ENCODE data around the gene ZNF445.
A peak's percentile ranks its signal among the peaks of the same experiment; 100 is the strongest.
"Not testable (repeated sequence)": the region's sequence is repeated elsewhere in the genome, so short reads cannot be mapped to it uniquely, and the experiment has no call there.

Gene ZNF445

GRCh38 chr3:44476181-44476611 lies 1.3 kb downstream of the ZNF445 start:
- no peak for DNase-seq (ENCODE audit: low read depth)

GRCh38 chr3:44474886-44475285 lies 2.6 kb downstream of the ZNF445 start:
- not testable (repeated sequence) for DNase-seq (ENCODE audit: low read depth)

GRCh38 chr3:44470430-44470829 lies 7.0 kb downstream of the ZNF445 start:
- DNase-seq (ENCODE audit: low read depth), result no peak

- DNase-seq (ENCODE audit: low read depth), result no peak
Observed at GRCh38 chr3:44469914-44470313, 7.6 kb downstream of the ZNF445 start.

- DNase-seq (ENCODE audit: low read depth), result no peak
Observed at GRCh38 chr3:44468572-44469520, 8.6 kb downstream of the ZNF445 start.

- DNase-seq (ENCODE audit: low read depth), result not testable (repeated sequence)
Observed at GRCh38 chr3:44468099-44468537, 9.4 kb downstream of the ZNF445 start.

- no peak for DNase-seq (ENCODE audit: low read depth)
Observed at GRCh38 chr3:44467241-44467640, 10.2 kb downstream of the ZNF445 start.

- DNase-seq (ENCODE audit: low read depth), result not testable (repeated sequence)
Observed at GRCh38 chr3:44464920-44465319, 12.6 kb downstream of the ZNF445 start.

GRCh38 chr3:44464509-44464908 lies 13.0 kb downstream of the ZNF445 start:
- no peak for DNase-seq (ENCODE audit: low read depth)

GRCh38 chr3:44460050-44460449 lies 17.4 kb downstream of the ZNF445 start:
- DNase-seq (ENCODE audit: low read depth), result not testable (repeated sequence)

- no peak for DNase-seq (ENCODE audit: low read depth)
Observed at GRCh38 chr3:44455318-44455717, 22.2 kb downstream of the ZNF445 start.

- no peak for DNase-seq (ENCODE audit: low read depth)
Observed at GRCh38 chr3:44454258-44454657, 23.2 kb downstream of the ZNF445 start.

- no peak for DNase-seq (ENCODE audit: low read depth)
Observed at GRCh38 chr3:44451441-44451840, 26.0 kb downstream of the ZNF445 start.

- DNase-seq (ENCODE audit: low read depth), result no peak
Observed at GRCh38 chr3:44446929-44447328, 30.5 kb downstream of the ZNF445 start.

GRCh38 chr3:44445786-44446185 lies 31.7 kb downstream of the ZNF445 start:
- DNase-seq (ENCODE audit: low read depth), result no peak

- DNase-seq (ENCODE audit: low read depth), result no peak
Observed at GRCh38 chr3:44444896-44445691, 32.4 kb downstream of the ZNF445 start.

- no peak for DNase-seq (ENCODE audit: low read depth)
Observed at GRCh38 chr3:44444437-44444836, 33.0 kb downstream of the ZNF445 start.

- no peak for DNase-seq (ENCODE audit: low read depth)
Observed at GRCh38 chr3:44442596-44443309, 34.7 kb downstream of the ZNF445 start.

GRCh38 chr3:44439499-44440295 lies 37.8 kb downstream of the ZNF445 start:
- DNase-seq (ENCODE audit: low read depth), result peak; percentile 31

- no peak for DNase-seq (ENCODE audit: low read depth)
Observed at GRCh38 chr3:44437800-44438199, 39.7 kb downstream of the ZNF445 start.

- no peak for DNase-seq (ENCODE audit: low read depth)
Observed at GRCh38 chr3:44436181-44436580, 41.3 kb downstream of the ZNF445 start.

All from stimulated activated CD8-positive, alpha-beta memory T cell treated with anti-CD3 and anti-CD28 coated beads, Interleukin-12 subunit alpha, Interleukin-12 subunit beta, amount 100 ng/mL, for 4 hours (primary cell).